Prostate gland (tissue), 2 donors: ENCODE measurements around the gene KLRF2.

Experiments used
- CTCF ChIP-seq, 4 experiments: fragments of 200-600 bp in 2 of 4; fragments of 450-650 bp in 2 of 4; sonication (generic) in 2 of 4; IDR thresholded peaks; 1 replicate in 3 of 4; 2 replicates in 1 of 4; pipeline ENCODE4 v1.5.1; 2016 to 2019; ENCODE audit warnings: antibody characterized with exemption in 4 of 4, mild to moderate bottlenecking in 2 of 4, moderate library complexity in 2 of 4
- POLR2A ChIP-seq: fragments of 450-650 bp; IDR thresholded peaks from one replicate; pipeline ENCODE4 v1.6.1; 2016; ENCODE audit warnings: antibody characterized with exemption, mild to moderate bottlenecking

GRCh38 chr12:9900930-9901329, 19.6 kb downstream of the KLRF2 start:
- no peak for TF ChIP-seq CTCF (IDR thresholded peaks at IDR 0.05)
- no peak for TF ChIP-seq POLR2A
